Activated naive CD8-positive, alpha-beta T cell treated with anti-CD3 and anti-CD28 coated beads, Interleukin-2, amount 50 U/mL, for 16 hours (primary cell): ENCODE data around the gene STK24.
"Not testable (repeated sequence)": the region's sequence is repeated elsewhere in the genome, so short reads cannot be mapped to it uniquely, and the experiment has no call there.

Experiments used
- DNase-seq: peaks from one replicate; pipeline ENCODE4 v3.0.0-alpha.2; 2020; ENCODE audit warnings: low read depth, low spot score

The STK24 gene

GRCh38 chr13:98582947-98583346 is 6.0 kb upstream of the STK24 start:
- DNase-seq: no peak

- DNase-seq: no peak
These were observed 5.2 kb upstream of the STK24 start for GRCh38 chr13:98581971-98582702.

GRCh38 chr13:98581381-98581780 is 4.5 kb upstream of the STK24 start:
- DNase-seq: no peak

GRCh38 chr13:98580420-98580819 is 3.5 kb upstream of the STK24 start:
- no peak for DNase-seq

GRCh38 chr13:98577836-98578285 is 954 bp upstream of the STK24 start:
- DNase-seq: no peak

- no peak for DNase-seq
These were observed 534 bp downstream of the STK24 start for GRCh38 chr13:98576200-98576945.

GRCh38 chr13:98575904-98576199 is 1.1 kb downstream of the STK24 start:
- DNase-seq: no peak

- no peak for DNase-seq
These were observed 1.7 kb downstream of the STK24 start for GRCh38 chr13:98575009-98575903.

GRCh38 chr13:98571955-98572662 is 4.8 kb downstream of the STK24 start:
- DNase-seq: no peak

GRCh38 chr13:98570929-98571372 is 6.0 kb downstream of the STK24 start:
- peak; percentile 9 for DNase-seq

GRCh38 chr13:98569494-98570367 is 7.2 kb downstream of the STK24 start:
- DNase-seq: not testable (repeated sequence)

- no peak for DNase-seq
These were observed 8.0 kb downstream of the STK24 start for GRCh38 chr13:98568918-98569317.

GRCh38 chr13:98567140-98567539 is 9.8 kb downstream of the STK24 start:
- DNase-seq: no peak

- DNase-seq: no peak
These were observed 11.0 kb downstream of the STK24 start for GRCh38 chr13:98565726-98566565.

GRCh38 chr13:98564204-98564603 is 12.7 kb downstream of the STK24 start:
- DNase-seq: no peak

GRCh38 chr13:98563071-98563470 is 13.8 kb downstream of the STK24 start:
- no peak for DNase-seq

- no peak for DNase-seq
These were observed 17.7 kb downstream of the STK24 start for GRCh38 chr13:98559169-98559568.

- DNase-seq: no peak
These were observed 18.7 kb downstream of the STK24 start for GRCh38 chr13:98557937-98558792.
